ENCODE measurements around the gene CD248. TPM values are rescaled to one million over a fixed set of nuclear protein-coding genes. Genes with fewer than 3 reads are reported as not detected.

The CD248 gene
- total RNA-seq, 1 donor from 2014 or later, result 2.1 TPM

DNA sequence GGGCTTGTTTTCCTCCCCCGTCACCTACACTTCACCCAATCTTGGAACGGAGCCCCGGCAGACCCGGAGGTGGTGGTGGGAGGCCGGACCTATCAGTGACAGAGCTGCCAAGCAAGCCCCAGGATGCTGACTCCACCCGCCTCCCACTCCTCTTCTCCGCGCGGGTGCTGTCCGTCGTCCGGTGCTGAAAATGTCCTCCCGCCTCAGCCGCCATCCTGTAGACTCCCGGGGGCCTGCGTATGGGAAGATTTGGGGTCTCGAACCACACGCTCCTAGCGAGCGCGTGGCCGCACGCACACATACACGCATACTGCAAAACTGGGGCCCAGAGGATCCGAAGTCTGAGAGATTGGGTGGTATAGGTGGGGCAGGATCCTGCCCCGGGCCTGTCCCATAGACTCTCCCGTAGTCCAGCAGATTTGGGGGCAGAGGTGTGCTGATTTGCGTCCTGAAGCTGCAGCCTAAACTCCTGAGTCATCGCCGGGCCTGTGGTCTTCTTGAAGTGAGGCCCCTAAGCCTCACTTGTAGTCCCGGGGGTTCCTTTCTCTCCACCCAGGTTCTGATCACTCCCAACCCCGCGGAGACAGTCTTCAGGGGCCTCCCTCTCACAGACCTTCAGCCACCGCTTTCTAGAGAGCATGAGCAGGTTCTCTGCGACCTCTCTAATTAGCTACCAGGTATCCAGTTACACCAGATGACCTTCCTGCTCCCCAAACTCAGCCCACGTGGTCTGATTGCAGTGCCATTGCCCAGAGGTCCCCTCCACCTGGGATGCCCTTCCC, 27.1 kb downstream of the CD248 start:
- DNase-seq (ENCODE audit: extremely low read depth, low read depth, low spot score), result no peak

DNA sequence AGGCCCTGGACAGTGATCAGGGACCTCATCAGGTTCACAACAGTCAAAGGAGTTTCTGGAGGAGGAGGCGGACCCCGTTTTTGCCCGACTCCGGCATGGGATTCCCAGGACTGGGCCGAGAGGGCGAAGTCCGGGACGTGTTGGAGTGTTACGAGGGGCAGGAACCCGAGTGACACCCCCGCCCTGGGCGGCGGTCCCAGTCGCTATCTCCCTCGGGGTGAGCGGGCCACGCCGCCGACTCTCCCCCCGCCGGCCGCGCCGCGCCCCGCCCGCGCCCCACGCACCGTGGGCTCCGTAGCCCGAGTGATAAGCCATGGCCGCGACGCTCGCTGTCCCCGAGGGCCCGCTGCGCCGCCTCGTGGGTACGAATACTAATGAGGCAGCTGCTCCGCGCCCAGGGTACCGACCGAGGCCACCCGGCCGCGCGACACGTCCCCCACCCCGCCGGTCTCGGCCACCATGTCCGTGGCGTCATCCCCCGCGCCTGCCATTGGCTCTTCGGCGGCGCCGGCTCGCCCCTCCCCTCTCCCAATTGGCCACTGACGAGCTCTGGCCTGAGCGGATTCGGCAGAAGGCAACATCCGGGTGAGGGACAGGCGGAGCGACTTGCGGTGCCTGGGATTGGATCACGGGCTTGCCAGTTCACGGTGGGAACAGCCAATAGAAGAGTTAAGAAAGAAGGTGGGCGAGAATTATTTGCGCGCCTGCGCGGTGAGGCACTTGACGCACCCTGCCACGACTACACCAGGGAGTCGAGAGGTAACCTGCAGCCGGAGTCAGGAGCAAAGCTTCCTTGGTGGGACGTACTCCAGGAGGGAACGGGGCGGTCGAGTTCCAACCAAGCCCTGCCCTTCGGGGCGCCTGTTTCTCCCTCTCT, 27.9 kb downstream of the CD248 start, which contains the start of gene YIF1A:
Gene YIF1A, minus strand, starts transcription at position 473 of the 877 bp plus-strand sequence. Its CDS starts 158 bp downstream, at position 315.
- DNase-seq (ENCODE audit: extremely low read depth, low read depth, low spot score), result peak; percentile 93

DNA sequence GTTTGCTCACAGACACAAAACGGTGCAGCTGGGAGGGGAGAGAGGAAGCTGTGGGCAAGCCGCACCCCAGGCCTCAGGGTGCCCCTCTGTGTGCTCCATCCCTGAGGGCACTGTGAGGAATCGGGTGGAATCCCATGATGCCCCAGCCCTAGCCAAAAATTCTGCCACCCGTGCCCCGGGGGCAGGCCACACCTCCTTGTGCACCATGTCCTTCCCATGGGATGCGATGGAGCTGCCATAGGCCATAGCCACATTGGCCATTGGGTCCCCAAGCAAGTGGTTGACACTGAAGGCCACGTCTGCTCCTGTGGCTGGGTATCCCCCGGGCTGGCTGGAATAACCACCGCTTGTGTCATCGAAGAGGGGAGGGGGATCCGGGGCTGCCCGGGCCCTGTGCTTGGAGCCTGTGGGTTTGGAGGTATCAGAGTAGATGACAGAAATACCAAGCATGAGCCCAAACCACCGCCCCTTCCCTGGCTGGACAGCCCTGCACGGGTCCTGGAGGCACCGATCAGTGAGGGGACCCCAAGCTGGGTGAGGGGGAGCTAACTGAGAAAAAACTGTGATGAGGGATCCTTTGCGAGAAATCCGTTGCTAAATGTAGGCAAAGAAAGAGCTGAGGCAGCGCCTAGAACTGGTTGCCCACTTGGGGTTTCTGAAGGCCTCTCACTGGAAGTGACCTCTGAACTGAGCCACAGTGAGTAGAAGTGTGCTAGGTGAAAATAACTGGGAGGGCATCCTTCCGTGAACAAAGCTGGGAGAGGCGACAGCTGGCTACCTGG, 28.8 kb downstream of the CD248 start:
- DNase-seq (ENCODE audit: extremely low read depth, low read depth, low spot score), result no peak

DNA sequence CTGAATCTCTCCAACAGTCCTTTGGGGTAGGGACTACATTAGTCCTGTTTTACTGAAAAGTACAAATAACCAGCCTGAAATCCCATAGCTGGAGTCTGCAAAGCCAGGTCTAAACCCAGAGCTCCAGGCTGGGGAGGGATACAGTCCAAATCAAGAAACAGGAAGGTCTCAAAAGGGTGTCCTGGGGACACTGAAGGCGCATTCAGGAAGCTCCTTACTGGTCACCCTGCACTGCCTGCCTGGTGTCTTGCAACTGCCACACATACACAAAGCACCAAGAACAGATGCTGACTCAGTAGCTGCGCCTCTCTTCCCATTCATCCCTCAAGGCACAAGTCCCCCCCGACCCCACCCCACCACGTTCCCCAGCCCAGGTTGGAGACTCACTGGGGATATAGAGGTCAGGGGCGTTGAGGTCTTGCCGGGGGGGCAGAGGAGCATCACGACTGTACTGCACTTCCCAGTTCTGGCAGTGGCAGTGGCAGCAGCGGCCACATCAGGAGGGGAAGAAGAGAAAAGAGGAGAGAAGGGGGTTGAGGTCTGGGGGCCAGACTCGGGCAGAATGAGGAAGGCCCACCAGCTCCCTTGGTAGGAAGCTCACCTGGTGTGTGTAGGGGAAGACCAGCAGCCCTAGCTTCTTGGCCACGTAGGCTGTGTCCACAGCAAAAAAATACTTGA, 29.5 kb downstream of the CD248 start:
- DNase-seq (ENCODE audit: extremely low read depth, low read depth, low spot score), result no peak

DNA sequence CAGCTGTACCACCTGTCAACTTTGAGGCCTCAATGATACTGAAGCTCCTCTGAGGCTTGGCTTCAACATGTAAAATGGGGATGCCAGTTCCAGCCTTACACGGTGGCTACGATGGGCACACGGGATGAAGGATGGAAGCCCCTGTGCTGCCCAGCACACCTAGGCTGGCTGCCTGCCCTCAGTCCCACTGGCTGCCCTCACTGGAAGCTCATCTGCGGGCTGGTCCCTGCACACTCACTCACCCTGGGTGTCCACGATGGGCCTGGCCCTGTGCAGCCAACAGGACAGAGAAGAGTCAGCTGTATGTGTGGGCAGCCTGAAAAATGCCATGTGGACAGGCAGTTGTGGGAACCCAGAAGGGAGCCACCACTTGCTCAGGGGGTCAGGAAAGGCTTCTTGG, 30.1 kb downstream of the CD248 start:
- DNase-seq (ENCODE audit: extremely low read depth, low read depth, low spot score), result no peak

DNA sequence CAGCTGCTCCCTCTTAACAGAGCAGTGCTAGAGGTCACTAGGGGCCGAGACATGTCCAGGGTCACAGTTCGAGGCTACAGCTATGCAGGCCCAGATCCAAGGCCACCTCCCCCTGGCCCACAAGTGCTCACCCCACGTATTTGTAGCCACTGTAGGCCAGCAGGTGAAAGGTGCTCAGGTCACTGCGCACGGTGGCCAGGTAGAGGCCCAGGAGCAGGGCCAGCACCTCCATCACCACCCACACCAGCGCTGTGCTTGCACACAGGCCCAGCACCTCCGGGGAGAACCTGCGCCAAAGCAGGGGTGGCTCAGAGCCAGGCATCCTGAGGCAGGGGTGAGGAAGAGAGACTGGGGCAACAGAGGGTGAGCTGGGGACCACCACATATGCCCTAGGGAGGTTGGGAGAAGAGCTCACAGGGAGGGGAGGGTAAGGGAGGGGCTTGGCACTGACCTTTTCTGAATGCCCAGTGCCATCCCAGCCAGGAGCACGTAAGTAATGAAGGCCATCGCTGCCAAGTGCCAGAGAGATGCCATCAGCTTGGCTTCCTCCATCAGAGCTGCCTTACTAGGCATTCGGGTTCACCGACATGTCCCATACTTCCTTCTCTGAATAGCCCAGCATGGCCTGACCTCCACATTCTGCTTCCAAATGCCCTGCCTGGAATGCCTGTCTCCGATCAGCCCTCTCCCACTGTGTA, 31.4 kb downstream of the CD248 start:
- no peak for DNase-seq (ENCODE audit: extremely low read depth, low read depth, low spot score)

DNA sequence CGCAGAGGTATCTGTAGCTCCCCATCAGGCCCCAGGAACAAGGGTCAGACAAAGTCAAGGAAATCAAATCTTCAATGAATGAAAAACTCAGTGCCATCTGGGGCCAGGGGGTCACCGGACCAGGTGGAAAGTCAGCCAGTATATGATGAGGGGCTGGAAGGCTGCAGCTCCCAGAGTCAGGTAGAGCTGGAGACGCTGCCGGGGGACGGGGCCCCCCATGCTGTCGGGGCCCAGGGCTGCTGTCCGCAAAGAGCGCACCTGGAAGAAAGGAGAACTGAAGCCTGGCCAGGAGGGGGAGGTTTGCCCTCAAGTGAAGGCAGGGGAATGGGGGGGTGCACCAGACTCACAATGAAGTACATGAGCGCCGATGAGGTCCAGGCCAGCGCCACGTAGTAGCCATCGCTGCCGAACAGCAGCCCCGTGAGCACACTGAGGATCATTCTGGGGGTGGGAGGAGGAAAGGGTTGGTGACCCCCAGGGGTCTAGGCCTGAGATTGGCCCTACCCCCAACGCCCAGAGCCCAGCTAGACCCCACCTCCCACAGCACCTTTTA, 32.2 kb downstream of the CD248 start:
- DNase-seq (ENCODE audit: extremely low read depth, low read depth, low spot score), result no peak

DNA sequence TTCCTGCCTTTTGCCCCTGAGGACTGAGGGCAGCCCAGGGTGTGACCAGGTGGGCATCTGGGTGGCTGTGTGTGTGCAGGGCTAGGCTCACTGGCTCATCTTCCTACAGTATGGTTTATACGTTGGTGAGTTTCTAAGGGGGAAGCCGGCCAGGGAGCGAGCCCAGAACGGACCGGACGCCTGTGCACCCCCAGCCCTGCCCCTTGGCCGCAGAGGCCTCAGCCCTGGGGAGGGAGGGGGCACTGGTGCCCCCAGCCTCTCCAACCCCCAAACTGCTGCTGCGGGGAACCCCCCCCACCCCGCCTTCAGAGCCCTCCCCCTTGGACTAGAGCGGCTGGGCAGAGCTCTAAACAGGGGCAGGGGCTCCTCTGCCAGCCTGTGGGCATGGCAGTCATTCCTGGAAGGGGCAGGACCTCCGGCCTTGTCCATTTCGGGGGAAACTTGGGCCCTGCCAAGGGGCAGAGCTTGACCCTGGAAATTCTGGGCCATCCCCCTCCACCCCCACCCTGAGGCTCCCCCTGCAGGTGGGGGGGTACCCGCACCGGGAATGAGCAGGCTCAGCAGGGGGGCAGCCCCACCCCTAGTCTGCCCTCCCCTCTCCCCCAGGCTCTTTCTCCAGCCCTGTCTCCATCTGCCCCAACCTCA, 33.3 kb downstream of the CD248 start:
- DNase-seq (ENCODE audit: extremely low read depth, low read depth, low spot score), result no peak

DNA sequence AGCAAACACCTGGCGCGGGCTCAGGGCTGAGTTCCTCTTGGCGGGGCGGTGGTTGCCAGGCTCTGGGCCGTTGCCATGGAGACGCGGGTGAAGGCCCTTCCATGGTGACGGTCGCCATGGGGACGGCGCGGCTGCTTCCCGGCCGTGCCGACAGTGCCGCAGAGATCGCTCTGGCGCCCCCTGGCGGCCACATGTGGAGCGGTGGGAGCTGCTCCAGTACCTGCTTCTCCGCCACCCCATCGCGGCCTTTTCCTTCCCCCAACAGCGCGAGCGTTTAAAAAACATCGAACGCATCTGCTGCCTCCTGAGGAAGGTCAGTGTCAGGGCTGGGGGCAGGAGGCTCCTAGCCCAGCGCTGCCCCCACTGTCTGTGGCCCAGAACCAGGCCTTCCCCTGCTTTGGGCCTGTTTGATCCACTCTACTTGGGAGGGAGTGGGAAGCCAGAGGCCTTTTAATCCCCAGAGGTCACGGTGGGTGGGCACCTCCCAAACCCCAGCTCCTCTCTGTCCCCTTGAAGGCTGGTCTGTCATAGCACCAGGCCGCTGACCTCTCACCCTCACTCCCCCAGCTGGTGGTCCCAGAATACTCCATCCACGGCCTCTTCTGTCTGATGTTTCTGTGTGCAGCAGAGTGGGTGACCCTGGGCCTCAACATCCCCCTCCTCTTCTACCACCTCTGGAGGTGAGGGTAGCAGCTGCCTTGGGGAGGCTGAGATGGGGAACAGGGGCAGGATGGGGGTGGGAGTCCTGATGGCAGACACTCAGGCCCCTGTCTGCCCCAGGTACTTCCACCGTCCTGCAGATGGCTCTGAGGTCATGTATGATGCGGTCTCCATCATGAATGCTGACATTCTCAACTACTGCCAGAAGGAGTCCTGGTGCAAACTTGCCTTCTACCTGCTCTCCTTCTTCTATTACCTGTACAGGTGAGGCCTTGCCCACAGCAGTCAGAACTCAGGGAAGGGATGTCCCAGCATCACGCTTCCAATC, 34.1 kb downstream of the CD248 start:
- DNase-seq (ENCODE audit: extremely low read depth, low read depth, low spot score), result peak; percentile 67

DNA sequence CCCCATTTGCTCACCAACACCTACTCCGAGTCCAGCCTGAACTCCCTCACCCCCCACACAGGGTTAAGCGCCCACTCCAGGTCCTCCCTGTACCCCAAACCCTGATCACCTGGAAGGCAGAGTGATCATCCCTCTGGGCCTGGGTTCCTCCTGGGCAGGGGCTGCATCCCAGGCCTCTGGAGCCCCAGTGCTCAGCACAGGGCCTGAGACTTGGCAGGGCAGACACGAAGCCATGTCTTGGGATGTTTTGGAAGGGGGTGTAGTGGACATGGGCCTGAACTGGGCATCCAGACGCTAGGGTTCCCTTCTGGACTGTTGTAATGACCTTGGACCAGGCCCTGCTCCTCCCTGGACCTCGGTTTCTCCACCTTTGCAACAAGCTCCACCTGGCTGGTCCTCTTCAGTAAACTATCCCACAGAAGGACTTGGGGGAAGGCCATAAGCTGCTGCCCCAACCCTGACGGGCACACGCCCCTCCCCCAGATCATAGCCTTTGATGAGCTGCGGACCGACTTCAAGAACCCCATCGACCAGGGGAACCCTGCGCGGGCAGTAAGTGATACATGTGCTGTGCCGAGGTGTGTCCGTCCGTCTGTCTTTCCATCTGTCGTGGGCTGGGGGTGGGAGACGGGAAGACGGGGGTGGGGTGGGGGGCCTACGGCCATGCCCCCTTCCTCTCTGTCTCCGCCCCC, 34.9 kb downstream of the CD248 start:
- DNase-seq (ENCODE audit: extremely low read depth, low read depth, low spot score), result no peak

DNA sequence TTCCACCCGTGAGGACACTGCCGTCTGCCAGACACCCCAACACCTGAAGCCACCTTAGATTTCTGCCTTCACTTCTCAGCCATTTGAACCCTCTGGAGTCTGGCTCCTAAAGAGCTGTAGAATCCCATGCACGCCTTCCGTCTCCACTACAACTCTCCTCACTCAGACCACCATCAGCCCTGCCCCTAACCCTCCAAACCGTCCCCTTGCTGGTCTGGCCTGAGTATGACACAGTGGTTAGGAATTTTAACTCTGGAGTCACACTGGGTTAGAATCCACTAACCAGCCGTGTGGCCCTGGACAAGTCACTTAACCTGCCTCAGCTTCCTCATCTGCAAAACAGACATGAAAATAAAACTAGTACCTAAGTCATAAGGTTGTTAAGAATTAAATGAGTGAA, 35.8 kb downstream of the CD248 start:
- DNase-seq (ENCODE audit: extremely low read depth, low read depth, low spot score), result no peak

DNA sequence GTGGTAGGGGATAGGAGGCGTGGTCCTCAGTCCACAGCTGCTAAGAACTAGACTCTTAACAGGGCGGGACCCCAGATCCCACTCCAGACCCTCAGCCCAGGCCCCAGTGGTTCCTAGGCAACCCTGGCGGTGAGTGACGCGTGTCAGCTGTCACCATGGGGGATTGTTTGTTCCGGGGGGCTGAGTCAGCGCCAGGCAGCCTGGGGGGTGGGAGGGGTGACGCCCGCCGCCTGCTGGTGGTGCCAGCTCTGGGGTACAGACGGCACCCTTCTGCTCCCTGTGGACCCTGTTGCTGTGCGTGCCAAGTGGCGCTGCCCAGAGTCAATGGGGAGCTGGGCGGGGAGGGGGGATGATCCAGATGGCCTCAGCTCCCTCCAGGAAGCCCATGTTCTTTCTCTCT, 36.4 kb downstream of the CD248 start:
- no peak for DNase-seq (ENCODE audit: extremely low read depth, low read depth, low spot score)

DNA sequence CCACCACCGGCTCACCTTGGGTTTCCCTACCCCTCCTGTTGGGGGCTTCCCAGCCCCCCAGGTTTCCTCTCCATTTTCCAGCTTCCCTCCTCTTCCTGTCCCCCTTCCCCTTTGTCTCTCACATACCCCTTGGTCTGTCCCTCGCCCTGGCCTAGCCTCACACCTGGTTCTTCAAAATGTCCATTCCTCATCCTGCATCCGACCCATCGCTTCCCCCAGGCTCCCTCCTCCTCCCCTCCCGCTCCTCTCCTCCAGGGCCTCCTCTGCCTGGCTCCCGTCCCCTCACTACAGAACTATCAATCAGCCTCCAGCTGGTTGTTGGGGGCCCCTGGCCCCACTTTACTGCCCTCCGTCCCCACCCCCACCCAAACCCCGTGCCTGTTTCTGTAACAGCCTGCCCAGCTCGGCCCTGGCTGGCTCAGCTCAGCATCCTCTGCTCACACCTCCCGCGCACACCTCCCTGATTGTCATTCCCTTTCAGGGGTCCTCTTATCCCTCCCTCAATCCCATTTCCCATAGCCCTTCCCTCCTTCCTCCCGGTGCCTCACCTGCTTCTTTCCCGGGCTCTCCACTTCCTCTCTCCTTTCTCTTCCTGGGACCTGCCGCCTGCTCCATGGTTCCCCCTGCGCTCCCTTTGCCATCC, 37.6 kb downstream of the CD248 start:
- no peak for DNase-seq (ENCODE audit: extremely low read depth, low read depth, low spot score)

DNA sequence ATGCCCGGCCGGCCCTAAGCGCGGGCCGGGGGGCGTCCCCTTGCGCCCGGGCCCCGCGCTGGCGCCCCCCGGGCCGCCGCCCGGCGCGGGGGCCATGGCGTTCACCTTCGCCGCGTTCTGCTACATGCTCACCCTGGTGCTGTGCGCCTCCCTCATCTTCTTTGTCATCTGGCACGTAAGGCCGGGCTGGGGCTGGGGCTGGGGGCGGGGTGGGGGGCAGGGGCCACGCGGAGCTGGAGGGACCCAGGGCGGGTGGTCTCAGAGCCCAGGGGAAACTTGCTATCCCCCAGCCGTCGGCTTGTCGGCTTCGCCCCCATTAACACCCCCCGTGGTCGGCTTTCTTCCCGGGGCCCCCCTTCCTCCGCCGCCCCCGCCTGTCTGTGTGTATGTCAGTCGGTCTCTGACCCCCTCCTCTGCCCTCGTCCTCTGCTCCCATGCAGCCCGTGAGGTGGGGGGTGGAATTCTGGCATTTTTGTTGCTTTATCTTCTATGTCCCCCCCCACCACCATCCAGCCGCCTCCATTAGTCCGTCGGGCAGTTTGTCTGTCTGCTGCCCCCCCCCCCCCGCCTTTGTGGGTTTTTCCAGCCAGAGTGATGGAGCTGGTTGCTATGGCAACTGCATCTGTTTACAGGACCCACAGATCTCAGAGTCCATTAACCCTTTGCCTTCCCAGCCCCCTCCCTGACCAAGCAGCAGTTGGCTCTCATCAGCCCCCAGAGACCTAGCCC, 38.3 kb downstream of the CD248 start:
- DNase-seq (ENCODE audit: extremely low read depth, low read depth, low spot score), result no peak

DNA sequence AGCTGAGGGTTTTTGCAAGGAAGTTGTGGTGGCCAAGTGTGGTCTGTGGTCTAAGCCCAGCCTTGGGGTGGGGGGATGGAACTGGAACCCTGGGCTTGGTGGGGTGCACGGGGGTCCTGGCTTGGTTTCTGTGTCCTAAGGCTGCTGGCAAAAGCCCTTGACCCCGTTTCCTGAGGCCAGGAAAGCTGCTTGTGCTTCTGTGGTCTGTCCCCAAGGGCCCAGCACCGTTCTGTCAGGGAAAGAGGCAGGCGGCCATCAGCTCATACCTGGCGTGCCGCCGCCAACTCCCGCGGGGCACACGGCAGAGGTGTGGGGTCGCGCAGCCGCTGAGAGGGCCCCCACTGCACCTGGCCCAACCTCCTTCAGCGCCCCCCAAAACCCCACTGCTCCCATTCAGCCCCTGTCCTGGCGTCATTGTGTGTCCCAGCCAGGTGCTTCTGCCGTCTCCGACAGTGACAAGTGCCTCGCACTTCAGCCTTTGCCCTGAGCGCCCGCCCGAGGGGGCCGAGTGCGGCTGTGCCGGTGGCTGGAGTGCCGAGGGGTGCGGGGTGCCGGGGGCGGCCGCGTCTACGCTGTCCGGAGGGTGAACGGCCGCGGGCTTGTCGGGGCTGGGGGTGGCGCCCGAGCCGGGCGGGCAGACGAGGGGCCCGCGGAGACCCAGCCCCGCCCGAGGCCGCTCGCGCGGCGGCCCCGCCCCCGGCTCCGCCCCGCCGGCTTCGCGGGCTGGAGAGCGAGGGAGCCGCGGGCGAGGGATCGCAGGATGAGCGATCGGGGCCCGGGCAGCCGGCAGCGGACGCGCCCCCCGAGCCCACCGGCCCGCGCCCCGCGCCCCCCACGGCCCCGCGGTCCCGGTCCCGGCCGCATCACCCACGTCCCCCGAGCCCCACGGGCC, 39.1 kb downstream of the CD248 start, which contains the start of gene CNIH2:
Gene CNIH2, plus strand, starts transcription at position 705 of the 892 bp plus-strand sequence. CDS start 282 bp downstream, outside the sequence.
- DNase-seq (ENCODE audit: extremely low read depth, low read depth, low spot score), result no peak
